Renal cortical epithelial cell (primary cell): ENCODE results near the gene KLHL1. TPM values are rescaled to one million over a fixed set of nuclear protein-coding genes. Genes with fewer than 3 reads are reported as not detected.

Experiments used
- DNase-seq: peaks from one replicate; pipeline ENCODE4 v3.0.0-alpha.2; 2011; ENCODE audit warnings: low read depth
- total RNA-seq: library from RNA; depleted of rRNA; stranded (reverse); fragments of >200 nt; gene quantifications from 2 replicates; pipeline ENCODE4 v1.2.3, GENCODE V29; 2014

Gene KLHL1
- total RNA-seq, 1 donor from 2014 or later: not detected

- DNase-seq: no peak
These were observed 92.1 kb downstream of the KLHL1 start for GRCh38 chr13:70016116-70016515.

DNA sequence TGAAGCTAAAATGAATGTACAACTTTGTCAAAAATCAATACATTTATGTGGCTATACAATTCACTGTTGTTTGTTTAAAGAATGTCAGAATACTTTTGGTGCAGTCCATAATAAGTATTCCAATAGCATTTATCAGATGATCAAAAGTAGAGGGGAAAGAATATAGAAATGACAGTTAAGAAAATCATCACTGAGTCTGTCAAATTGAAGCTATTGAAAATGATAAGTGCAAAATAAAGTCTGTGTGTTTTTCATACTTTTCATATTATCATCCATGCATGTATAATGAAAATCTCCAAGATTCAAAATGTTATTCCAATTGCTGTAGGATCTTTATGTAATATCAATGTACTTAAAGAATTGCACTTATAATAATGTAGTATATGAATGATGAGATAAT is 93.9 kb downstream of the KLHL1 start:
- DNase-seq: no peak

DNA sequence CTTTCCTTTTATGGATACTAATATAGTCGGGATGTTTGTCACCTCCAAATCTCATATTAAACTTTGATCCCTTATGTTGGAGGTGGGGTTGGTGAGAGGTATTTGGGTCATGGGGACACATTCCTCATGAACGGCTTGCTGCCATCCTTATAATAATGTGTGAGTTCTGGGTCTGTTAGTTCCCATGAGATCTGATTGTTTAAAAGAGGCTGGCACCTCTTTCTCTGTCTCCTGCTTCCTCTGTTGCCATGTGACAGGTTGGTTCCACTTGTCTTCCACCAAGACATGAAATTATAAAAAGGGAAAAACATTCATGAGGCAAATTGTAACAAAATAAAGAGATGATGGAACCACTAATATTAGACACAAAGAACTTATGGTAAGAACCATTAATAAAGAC is 108.4 kb downstream of the KLHL1 start:
- DNase-seq: no peak

GRCh38 chr13:69997061-69997460 is 111.2 kb downstream of the KLHL1 start:
- DNase-seq: no peak

DNA sequence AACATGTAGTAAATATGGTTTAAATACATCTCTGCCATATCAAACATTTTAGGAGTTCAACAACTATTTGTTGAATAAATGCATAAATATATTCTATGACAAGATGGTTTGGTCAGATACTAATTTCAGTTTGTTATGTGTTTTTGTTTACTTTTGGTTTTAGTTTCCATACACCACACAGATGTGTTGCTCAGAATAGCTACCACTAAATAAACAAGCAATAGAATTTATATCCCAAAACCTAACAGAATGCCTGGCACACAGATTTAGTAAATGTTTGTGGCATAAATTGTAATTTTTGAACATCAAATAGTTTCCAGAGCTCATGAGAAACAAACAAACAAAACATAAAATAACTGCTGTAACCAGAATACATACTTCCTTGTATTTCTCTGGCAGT is 127.5 kb downstream of the KLHL1 start:
- DNase-seq: no peak

- DNase-seq: no peak
These were observed 132.8 kb downstream of the KLHL1 start for GRCh38 chr13:69975496-69975895.

GRCh38 chr13:69970520-69970919 is 137.7 kb downstream of the KLHL1 start:
- peak; percentile 56 for DNase-seq

DNA sequence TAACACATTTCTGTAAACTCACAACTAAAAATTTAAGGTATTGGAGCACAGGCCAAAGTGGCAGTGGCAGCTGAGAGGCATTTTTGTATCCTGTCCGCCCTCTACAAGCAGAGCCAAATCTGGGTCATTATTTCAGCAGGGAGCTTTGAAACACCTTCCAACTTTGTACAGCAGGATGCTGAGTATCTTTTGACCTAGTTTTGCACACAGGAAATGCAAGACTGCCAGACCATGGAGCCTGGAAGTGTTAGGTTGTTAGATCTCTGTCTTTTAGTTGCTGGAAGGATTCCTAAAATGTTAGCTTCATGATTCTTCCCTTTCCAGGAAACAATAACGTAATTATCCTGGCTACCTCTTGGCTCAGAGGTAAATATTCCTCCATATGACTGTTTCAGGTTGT is 149.2 kb downstream of the KLHL1 start:
- DNase-seq: no peak

GRCh38 chr13:69956839-69957238 is 151.4 kb downstream of the KLHL1 start:
- no peak for DNase-seq

DNA sequence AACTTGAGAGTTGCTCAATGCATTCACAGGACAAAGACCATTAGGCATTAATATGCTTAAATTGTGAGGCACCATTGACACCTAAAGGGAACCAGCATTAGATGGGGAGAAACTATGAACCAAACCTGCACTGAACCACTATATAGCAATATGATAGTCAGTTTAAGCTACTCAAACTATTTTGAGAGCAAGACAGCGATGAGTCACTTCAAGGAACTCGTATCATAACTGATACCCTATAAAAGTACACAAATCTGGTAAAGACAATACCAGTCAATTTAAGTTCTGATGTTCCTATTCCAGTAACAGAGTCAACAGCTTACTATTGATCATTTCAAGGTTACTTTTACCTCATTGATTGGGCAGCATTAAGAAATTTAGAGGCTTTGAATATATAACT is 151.9 kb downstream of the KLHL1 start:
- no peak for DNase-seq

GRCh38 chr13:69955271-69955670 is 153.0 kb downstream of the KLHL1 start:
- DNase-seq: no peak

DNA sequence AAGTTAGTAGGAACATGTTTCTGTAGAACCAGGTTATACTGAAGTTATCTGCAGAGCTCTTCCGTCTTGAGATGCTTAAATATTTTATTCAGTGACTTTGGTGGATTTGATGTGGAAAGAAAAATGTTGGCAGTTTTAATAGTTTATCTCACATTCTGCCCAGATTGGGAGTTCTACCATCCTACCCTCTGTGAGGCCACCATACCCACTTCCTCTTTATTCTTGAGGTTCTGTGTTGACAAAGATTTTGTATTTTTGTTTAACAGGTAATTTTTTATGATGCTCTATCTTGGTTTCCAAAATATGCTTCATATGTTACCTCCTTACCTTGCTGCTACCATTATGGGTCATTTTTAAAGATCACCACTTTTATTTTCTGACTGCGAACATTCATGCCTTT is 156.8 kb downstream of the KLHL1 start:
- DNase-seq: no peak

GRCh38 chr13:69950160-69950559 is 158.1 kb downstream of the KLHL1 start:
- DNase-seq: no peak

- no peak for DNase-seq
These were observed 160.2 kb downstream of the KLHL1 start for GRCh38 chr13:69948016-69948415.

GRCh38 chr13:69947582-69947981 is 160.7 kb downstream of the KLHL1 start:
- DNase-seq: peak; percentile 57

DNA sequence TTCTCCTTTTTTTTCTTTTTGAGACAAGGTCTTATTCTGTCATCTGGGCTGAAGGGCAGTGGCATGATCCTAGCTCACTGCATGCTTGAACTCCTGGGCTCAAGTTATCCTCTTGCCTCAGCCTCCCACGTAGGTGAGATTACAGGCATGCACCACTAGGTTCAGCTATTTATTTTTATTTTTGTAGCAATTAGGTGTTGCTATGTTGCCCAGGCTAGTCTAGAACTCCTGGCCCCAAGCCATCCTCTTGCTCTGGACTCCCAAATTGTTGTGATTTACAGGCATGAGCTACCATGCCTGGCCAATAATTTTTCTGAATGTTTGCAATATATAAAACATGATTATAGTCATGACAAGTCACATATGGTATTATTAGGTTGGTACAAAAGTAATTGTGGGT is 161.7 kb downstream of the KLHL1 start:
- peak; percentile 19 for DNase-seq

DNA sequence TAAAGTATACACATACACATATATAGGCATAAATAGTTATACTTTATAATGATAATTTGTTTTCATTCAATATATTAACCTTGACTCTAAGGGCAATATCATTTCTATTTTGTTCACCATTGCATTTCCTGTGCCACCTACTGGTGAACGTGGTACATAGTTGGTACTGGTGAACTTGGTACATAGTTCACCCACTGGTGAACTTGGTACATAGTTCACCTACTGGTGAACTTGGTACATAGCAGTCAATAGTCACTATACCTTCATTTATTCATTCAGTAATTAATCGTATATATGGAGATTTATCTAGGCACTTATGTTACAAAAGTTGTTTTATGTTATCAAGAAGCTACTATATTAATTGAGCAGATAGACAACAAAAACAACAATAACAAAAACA is 173.2 kb downstream of the KLHL1 start:
- no peak for DNase-seq

DNA sequence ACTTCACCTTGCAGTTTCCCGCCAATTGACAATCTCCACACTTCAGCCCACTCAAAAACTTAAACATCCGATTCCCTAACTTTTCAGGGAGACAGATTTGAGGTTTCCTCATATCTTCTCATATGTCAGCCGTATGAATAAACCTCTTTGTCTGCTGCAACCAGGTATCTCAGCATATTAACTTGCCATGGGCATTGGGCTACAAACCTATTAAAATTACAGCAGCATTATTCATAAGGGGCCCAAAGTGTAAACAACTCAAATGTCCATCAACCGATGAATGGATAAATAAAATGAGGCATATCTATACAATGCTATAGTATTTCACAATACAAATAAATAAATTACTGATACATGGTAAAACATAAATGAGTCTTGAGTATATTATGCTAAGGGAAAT is 180.0 kb downstream of the KLHL1 start:
- no peak for DNase-seq

DNA sequence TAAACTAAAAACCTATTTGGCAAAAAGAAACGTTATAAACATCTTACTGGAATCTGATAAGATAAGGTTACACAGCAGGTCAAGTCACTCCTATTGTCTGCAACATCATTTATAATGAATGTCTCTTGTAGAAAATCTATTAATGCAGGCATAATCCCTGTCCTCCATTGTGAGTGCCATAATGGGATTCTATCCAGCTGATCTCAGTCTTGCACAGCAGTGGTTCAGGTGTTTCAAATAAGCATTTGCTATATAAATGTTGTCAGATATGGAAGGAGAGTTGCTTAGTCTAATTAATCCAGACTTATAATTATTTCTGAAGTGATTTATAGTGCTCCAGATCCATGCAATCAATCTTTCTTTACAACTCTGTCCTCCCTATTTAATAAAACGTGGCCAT is 187.1 kb downstream of the KLHL1 start:
- DNase-seq: no peak

GRCh38 chr13:69912630-69913029 is 195.6 kb downstream of the KLHL1 start:
- no peak for DNase-seq

GRCh38 chr13:69910800-69911199 is 197.5 kb downstream of the KLHL1 start:
- DNase-seq: no peak

DNA sequence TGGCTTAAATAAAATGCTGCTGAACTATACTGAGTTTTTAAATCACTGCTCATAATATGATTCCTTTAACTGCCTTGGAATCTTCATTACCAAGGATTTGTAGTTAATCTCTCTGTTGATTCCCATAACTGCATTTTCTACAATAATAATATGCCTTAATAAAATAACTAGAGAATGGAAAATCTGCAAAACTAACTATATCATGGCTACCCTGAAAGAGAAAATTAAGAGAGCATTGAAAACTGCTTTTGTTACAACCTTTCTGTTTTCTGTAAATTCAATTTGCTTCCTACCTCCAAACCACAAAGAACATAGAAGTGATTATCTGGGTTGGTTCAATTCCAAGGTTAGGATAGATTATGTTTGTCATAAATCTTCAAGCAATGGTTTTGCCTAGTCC is 203.5 kb downstream of the KLHL1 start:
- DNase-seq: no peak

GRCh38 chr13:69903081-69903480 is 205.2 kb downstream of the KLHL1 start:
- DNase-seq: peak; percentile 67

DNA sequence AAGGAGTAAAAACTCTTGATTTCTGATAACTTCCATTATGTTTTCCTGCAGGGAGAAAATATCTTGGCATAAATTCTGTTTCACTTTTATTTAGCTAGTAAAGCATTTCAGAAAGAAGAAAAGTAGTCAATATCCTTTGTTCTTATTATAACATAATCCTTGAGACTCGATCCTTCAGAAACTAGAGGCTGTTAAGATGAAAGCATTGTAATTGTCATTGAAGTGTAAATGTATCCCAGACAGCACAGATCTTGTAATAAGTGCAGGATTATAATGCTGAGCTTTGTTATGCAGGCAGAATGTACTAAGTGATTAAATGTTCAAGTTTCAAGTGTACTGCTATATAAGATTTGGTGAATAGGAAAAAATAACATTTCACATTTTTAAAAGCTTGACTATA is 225.8 kb downstream of the KLHL1 start:
- DNase-seq: no peak

GRCh38 chr13:69879936-69880335 is 228.3 kb downstream of the KLHL1 start:
- DNase-seq: no peak
